ENCODE data around the gene NPHP4.
"Not testable (repeated sequence)": the region's sequence is repeated elsewhere in the genome, so short reads cannot be mapped to it uniquely, and the experiment has no call there.

Gene NPHP4

GRCh38 chr1:5908461-5909375 lies 83.5 kb downstream of the NPHP4 start:
- no peak for DNase-seq

- DNase-seq, result no peak
Measured at GRCh38 chr1:5907966-5908365, 84.3 kb downstream of the NPHP4 start.

- DNase-seq, result no peak
Measured at GRCh38 chr1:5907386-5907785, 84.8 kb downstream of the NPHP4 start.

- no peak for DNase-seq
Measured at GRCh38 chr1:5906966-5907365, 85.3 kb downstream of the NPHP4 start.

GRCh38 chr1:5906116-5906515 lies 86.1 kb downstream of the NPHP4 start:
- no peak for DNase-seq

- no peak for DNase-seq
Measured at GRCh38 chr1:5905436-5905835, 86.8 kb downstream of the NPHP4 start.

GRCh38 chr1:5904551-5904950 lies 87.7 kb downstream of the NPHP4 start:
- DNase-seq, result no peak

GRCh38 chr1:5903680-5904079 lies 88.5 kb downstream of the NPHP4 start:
- DNase-seq, result no peak

- no peak for DNase-seq
Measured at GRCh38 chr1:5903031-5903430, 89.2 kb downstream of the NPHP4 start.

- no peak for DNase-seq
Measured at GRCh38 chr1:5901841-5902240, 90.4 kb downstream of the NPHP4 start.

- DNase-seq, result no peak
Measured at GRCh38 chr1:5901150-5901549, 91.1 kb downstream of the NPHP4 start.

GRCh38 chr1:5898266-5898665 lies 94.0 kb downstream of the NPHP4 start:
- DNase-seq, result no peak

GRCh38 chr1:5896706-5897660 lies 95.2 kb downstream of the NPHP4 start:
- DNase-seq, result no peak

GRCh38 chr1:5895446-5896406 lies 96.5 kb downstream of the NPHP4 start:
- no peak for DNase-seq

- not testable (repeated sequence) for DNase-seq
Measured at GRCh38 chr1:5893699-5894278, 98.4 kb downstream of the NPHP4 start.

GRCh38 chr1:5892329-5892728 lies 99.9 kb downstream of the NPHP4 start:
- DNase-seq, result no peak

- DNase-seq, result no peak
Measured at GRCh38 chr1:5891736-5892135, 100.5 kb downstream of the NPHP4 start.

- DNase-seq, result no peak
Measured at GRCh38 chr1:5891137-5891536, 101.1 kb downstream of the NPHP4 start.

- DNase-seq, result no peak
Measured at GRCh38 chr1:5890346-5891106, 101.7 kb downstream of the NPHP4 start.

- DNase-seq, result no peak
Measured at GRCh38 chr1:5889901-5890300, 102.3 kb downstream of the NPHP4 start.

- DNase-seq, result no peak
Measured at GRCh38 chr1:5889462-5889861, 102.8 kb downstream of the NPHP4 start.
